ENCODE results near the gene HPCAL1. TPM values are rescaled to one million over a fixed set of nuclear protein-coding genes. Genes with fewer than 3 reads are reported as not detected.

Gene HPCAL1
- total RNA-seq, 1 experiment from 2014 or later: 22.0 TPM

GRCh38 chr2:10344105-10345066, 41.7 kb downstream of the HPCAL1 start:
- no peak for DNase-seq
- no peaks in the 10 kb centered on the region for H3K27me3 ChIP-seq (ENCODE audit: control insufficient read depth, insufficient read depth, low read length)
- H3K36me3 ChIP-seq (replicated peaks; ENCODE audit: control insufficient read depth, insufficient read depth, low read length): no peaks in the 10 kb centered on the region
- H3K4me3 ChIP-seq (ENCODE audit: insufficient read depth, low read depth, low read length): no peak overlapping the region

GRCh38 chr2:10345126-10345525, 42.4 kb downstream of the HPCAL1 start:
- DNase-seq: no peak

GRCh38 chr2:10345813-10346212, 43.1 kb downstream of the HPCAL1 start:
- no peak overlapping the region for H3K4me3 ChIP-seq (ENCODE audit: insufficient read depth, low read depth, low read length)
- no peaks in the 10 kb centered on the region for H3K27me3 ChIP-seq (ENCODE audit: control insufficient read depth, insufficient read depth, low read length)
- no peak for DNase-seq
- H3K36me3 ChIP-seq (replicated peaks; ENCODE audit: control insufficient read depth, insufficient read depth, low read length): no peaks in the 10 kb centered on the region

More at GRCh38 chr2:10345126-10345525, 42.4 kb downstream of the HPCAL1 start:
- Histone ChIP-seq H3K27me3 (ENCODE audit: control insufficient read depth, insufficient read depth, low read length) (no peaks in the 10 kb centered on the region), H3K4me3 (ENCODE audit: insufficient read depth, low read depth, low read length) (no peak overlapping the region), H3K36me3 (replicated peaks; ENCODE audit: control insufficient read depth, insufficient read depth, low read length) (no peaks in the 10 kb centered on the region)

GRCh38 chr2:10346929-10347561, 44.3 kb downstream of the HPCAL1 start:
- Histone ChIP-seq H3K4me3 (ENCODE audit: insufficient read depth, low read depth, low read length) (no peak overlapping the region), H3K27me3 (ENCODE audit: control insufficient read depth, insufficient read depth, low read length) (no peaks in the 10 kb centered on the region), H3K36me3 (replicated peaks; ENCODE audit: control insufficient read depth, insufficient read depth, low read length) (no peaks in the 10 kb centered on the region)
- peak; percentile 54 for DNase-seq

GRCh38 chr2:10347562-10347948, 44.9 kb downstream of the HPCAL1 start:
- H3K4me3 ChIP-seq (ENCODE audit: insufficient read depth, low read depth, low read length): no peak overlapping the region
- DNase-seq: no peak
- no peaks in the 10 kb centered on the region for H3K36me3 ChIP-seq (replicated peaks; ENCODE audit: control insufficient read depth, insufficient read depth, low read length)
- H3K27me3 ChIP-seq (ENCODE audit: control insufficient read depth, insufficient read depth, low read length): no peaks in the 10 kb centered on the region

- DNase-seq: no peak
- Histone ChIP-seq H3K27me3 (ENCODE audit: control insufficient read depth, insufficient read depth, low read length) (no peaks in the 10 kb centered on the region), H3K4me3 (ENCODE audit: insufficient read depth, low read depth, low read length) (no peak overlapping the region), H3K36me3 (replicated peaks; ENCODE audit: control insufficient read depth, insufficient read depth, low read length) (no peaks in the 10 kb centered on the region)
Observed at GRCh38 chr2:10348891-10349290, 46.2 kb downstream of the HPCAL1 start.

- no peak for DNase-seq
- Histone ChIP-seq H3K27me3 (ENCODE audit: control insufficient read depth, insufficient read depth, low read length) (no peaks in the 10 kb centered on the region), H3K36me3 (replicated peaks; ENCODE audit: control insufficient read depth, insufficient read depth, low read length) (no peaks in the 10 kb centered on the region), H3K4me3 (ENCODE audit: insufficient read depth, low read depth, low read length) (no peak overlapping the region)
Observed at GRCh38 chr2:10350761-10351160, 48.1 kb downstream of the HPCAL1 start.

- Histone ChIP-seq H3K4me3 (ENCODE audit: insufficient read depth, low read depth, low read length) (no peak overlapping the region), H3K36me3 (replicated peaks; ENCODE audit: control insufficient read depth, insufficient read depth, low read length) (no peaks in the 10 kb centered on the region), H3K27me3 (ENCODE audit: control insufficient read depth, insufficient read depth, low read length) (no peaks in the 10 kb centered on the region)
- no peak for DNase-seq
Observed at GRCh38 chr2:10352361-10352760, 49.7 kb downstream of the HPCAL1 start.

- no peaks in the 10 kb centered on the region for H3K36me3 ChIP-seq (replicated peaks; ENCODE audit: control insufficient read depth, insufficient read depth, low read length)
- H3K27me3 ChIP-seq (ENCODE audit: control insufficient read depth, insufficient read depth, low read length): no peaks in the 10 kb centered on the region
- DNase-seq: no peak
- H3K4me3 ChIP-seq (ENCODE audit: insufficient read depth, low read depth, low read length): no peak overlapping the region
Observed at GRCh38 chr2:10352972-10353371, 50.3 kb downstream of the HPCAL1 start.

GRCh38 chr2:10353931-10354330, 51.2 kb downstream of the HPCAL1 start:
- Histone ChIP-seq H3K4me3 (ENCODE audit: insufficient read depth, low read depth, low read length) (no peak overlapping the region), H3K36me3 (replicated peaks; ENCODE audit: control insufficient read depth, insufficient read depth, low read length) (no peaks in the 10 kb centered on the region), H3K27me3 (ENCODE audit: control insufficient read depth, insufficient read depth, low read length) (no peaks in the 10 kb centered on the region)
- DNase-seq: no peak

- Histone ChIP-seq H3K27me3 (ENCODE audit: control insufficient read depth, insufficient read depth, low read length) (no peaks in the 10 kb centered on the region), H3K4me3 (ENCODE audit: insufficient read depth, low read depth, low read length) (no peak overlapping the region), H3K36me3 (replicated peaks; ENCODE audit: control insufficient read depth, insufficient read depth, low read length) (no peaks in the 10 kb centered on the region)
- DNase-seq: no peak
Observed at GRCh38 chr2:10354399-10354798, 51.7 kb downstream of the HPCAL1 start.

GRCh38 chr2:10355471-10356438, 53.1 kb downstream of the HPCAL1 start:
- no peaks in the 10 kb centered on the region for H3K27me3 ChIP-seq (ENCODE audit: control insufficient read depth, insufficient read depth, low read length)
- H3K36me3 ChIP-seq (replicated peaks; ENCODE audit: control insufficient read depth, insufficient read depth, low read length): no peaks in the 10 kb centered on the region
- DNase-seq: no peak

GRCh38 chr2:10356439-10356811, 53.7 kb downstream of the HPCAL1 start:
- DNase-seq: no peak
- Histone ChIP-seq H3K27me3 (ENCODE audit: control insufficient read depth, insufficient read depth, low read length) (no peaks in the 10 kb centered on the region), H3K36me3 (replicated peaks; ENCODE audit: control insufficient read depth, insufficient read depth, low read length) (no peaks in the 10 kb centered on the region), H3K4me3 (ENCODE audit: insufficient read depth, low read depth, low read length) (no peak overlapping the region)

More at GRCh38 chr2:10355471-10356438, 53.1 kb downstream of the HPCAL1 start:
- H3K4me3 ChIP-seq (ENCODE audit: insufficient read depth, low read depth, low read length): no peak overlapping the region
